ENCODE data around the gene AGBL4.

DNA sequence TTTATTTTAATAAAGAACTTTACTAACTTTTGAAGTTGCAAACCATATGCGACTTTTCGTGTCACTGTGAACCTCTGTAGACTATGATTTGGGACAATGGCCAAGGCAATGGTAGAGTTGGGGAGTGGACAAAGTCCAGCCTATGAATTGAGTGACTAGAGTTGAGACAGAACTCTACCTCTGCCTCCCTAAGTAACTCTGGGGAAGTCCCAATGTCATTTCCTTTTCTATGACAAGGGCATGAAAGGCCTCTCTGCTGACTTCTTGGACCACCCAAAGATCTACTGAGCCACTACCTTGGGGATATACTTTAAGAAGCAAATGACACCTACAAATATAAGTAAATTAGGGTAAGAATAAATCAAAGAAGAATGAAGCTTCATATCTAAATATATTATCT lies 1266.4 kb downstream of the AGBL4 start:
- TF ChIP-seq CTCF (IDR thresholded peaks at IDR 0.05) (no peak), ZFX (IDR thresholded peaks at IDR 0.05; ENCODE audit: borderline replicate concordance) (no peak)

Data from 22Rv1 (cell line).